Stimulated activated CD4-positive, alpha-beta T cell treated with anti-CD3 and anti-CD28 coated beads, Interleukin-2, amount 100 ng/mL, for 24 hours (primary cell): ENCODE measurements around the gene INO80D.
"Not testable (repeated sequence)": the region's sequence is repeated elsewhere in the genome, so short reads cannot be mapped to it uniquely, and the experiment has no call there.

Source experiments
- DNase-seq, 2 donors: peaks; one replicate each; pipeline ENCODE4 v3.0.0-alpha.2; 2020

INO80D gene

GRCh38 chr2:206082298-206082843, 3.6 kb downstream of the INO80D start:
- DNase-seq, result no peak

- no peak for DNase-seq
Observed at GRCh38 chr2:206080927-206081326, 5.0 kb downstream of the INO80D start.

GRCh38 chr2:206079699-206080465, 6.1 kb downstream of the INO80D start:
- no peak for DNase-seq

- not testable (repeated sequence) for DNase-seq
Observed at GRCh38 chr2:206077879-206078278, 8.1 kb downstream of the INO80D start.

- DNase-seq, result no peak
Observed at GRCh38 chr2:206075113-206075512, 10.9 kb downstream of the INO80D start.

- no peak for DNase-seq
Observed at GRCh38 chr2:206071807-206072206, 14.2 kb downstream of the INO80D start.

- no peak for DNase-seq
Observed at GRCh38 chr2:206069417-206069816, 16.6 kb downstream of the INO80D start.

- DNase-seq, result no peak
Observed at GRCh38 chr2:206068207-206068606, 17.8 kb downstream of the INO80D start.

GRCh38 chr2:206064077-206064476, 21.9 kb downstream of the INO80D start:
- DNase-seq, result no peak

- DNase-seq, result no peak
Observed at GRCh38 chr2:206063635-206064034, 22.3 kb downstream of the INO80D start.

- no peak for DNase-seq
Observed at GRCh38 chr2:206062724-206063123, 23.2 kb downstream of the INO80D start.

GRCh38 chr2:206056286-206056685, 29.7 kb downstream of the INO80D start:
- no peak for DNase-seq

- no peak for DNase-seq
Observed at GRCh38 chr2:206054952-206055351, 31.0 kb downstream of the INO80D start.

- DNase-seq, result no peak
Observed at GRCh38 chr2:206051912-206052311, 34.1 kb downstream of the INO80D start.

- DNase-seq, result no peak
Observed at GRCh38 chr2:206049392-206049791, 36.6 kb downstream of the INO80D start.

GRCh38 chr2:206045251-206045650, 40.7 kb downstream of the INO80D start:
- DNase-seq, result no peak

- DNase-seq, result no peak
Observed at GRCh38 chr2:206040525-206040924, 45.4 kb downstream of the INO80D start.

- DNase-seq, result not testable (repeated sequence)
Observed at GRCh38 chr2:206035393-206035792, 50.6 kb downstream of the INO80D start.

- DNase-seq, result not testable (repeated sequence)
Observed at GRCh38 chr2:206033452-206033851, 52.5 kb downstream of the INO80D start.

- DNase-seq, result no peak
Observed at GRCh38 chr2:206031950-206032567, 53.9 kb downstream of the INO80D start.

GRCh38 chr2:206031162-206031784, 54.7 kb downstream of the INO80D start:
- no peak for DNase-seq

- no peak for DNase-seq
Observed at GRCh38 chr2:206028101-206028500, 57.9 kb downstream of the INO80D start.

- no peak for DNase-seq
Observed at GRCh38 chr2:206023183-206023582, 62.8 kb downstream of the INO80D start.

GRCh38 chr2:206020171-206020570, 65.8 kb downstream of the INO80D start:
- no peak for DNase-seq
